HepG2 (cell line): ENCODE results near the gene AP3D1. TPM values are rescaled to one million over a fixed set of nuclear protein-coding genes. Genes with fewer than 3 reads are reported as not detected.

Experiments
- ELF3 ChIP-seq: IDR thresholded peaks from 2 replicates; pipeline ENCODE4 v1.6.1; 2016; ENCODE audit warnings: missing genetic modification reagents, missing compliant biosample characterization
- FOXC1 ChIP-seq: sonication (generic); formaldehyde crosslinking; IDR thresholded peaks from 2 replicates; pipeline ENCODE4 v1.8.0; 2022; ENCODE audit warnings: mild to moderate bottlenecking, missing genetic modification reagents, borderline replicate concordance
- HHEX ChIP-seq: IDR thresholded peaks from 2 replicates; pipeline ENCODE4 v1.6.1; 2016; ENCODE audit warnings: control low read depth
- HNF4A ChIP-seq: sonication (generic); formaldehyde crosslinking; IDR thresholded peaks from 2 replicates; pipeline ENCODE4 v1.4.0; 2020; ENCODE audit warnings: missing genetic modification reagents
- KLF9 ChIP-seq: IDR thresholded peaks from 2 replicates; pipeline ENCODE4 v1.6.1; 2016; ENCODE audit warnings: low read depth
- RBM22 ChIP-seq: fragments of 200-400 bp; formaldehyde crosslinking; optimal IDR thresholded peaks from 2 replicates; pipeline ENCODE3; 2017; ENCODE audit warnings: mild to moderate bottlenecking, low read length, moderate library complexity
- SALL1 ChIP-seq: sonication (generic); formaldehyde crosslinking; IDR thresholded peaks from 2 replicates; pipeline ENCODE4 v1.8.0; 2022; ENCODE audit warnings: mild to moderate bottlenecking, missing genetic modification reagents
- SRSF1 ChIP-seq: fragments of 200-400 bp; formaldehyde crosslinking; optimal IDR thresholded peaks from 2 replicates; pipeline ENCODE3; 2017; ENCODE audit warnings: mild to moderate bottlenecking, low read depth, low read length, moderate library complexity
- TAF1 ChIP-seq: sonication (generic); formaldehyde crosslinking; IDR thresholded peaks from 2 replicates; pipeline ENCODE4 v1.4.0; 2020; ENCODE audit warnings: missing genetic modification reagents
- ZEB1 ChIP-seq: IDR thresholded peaks from 2 replicates; pipeline ENCODE4 v1.6.1; 2012; ENCODE audit warnings: mild to moderate bottlenecking, low read depth, inconsistent platforms; ENCODE audit not compliant: insufficient replicate concordance
- ZFX ChIP-seq: sonication (generic); formaldehyde crosslinking; IDR thresholded peaks from 2 replicates; pipeline ENCODE4 v1.4.0; 2020; ENCODE audit warnings: mild to moderate bottlenecking, low read depth, missing genetic modification reagents, moderate library complexity
- ZMYM4 ChIP-seq: sonication (generic); formaldehyde crosslinking; IDR thresholded peaks from 2 replicates; pipeline ENCODE4 v1.8.1; 2023; ENCODE audit warnings: mild to moderate bottlenecking, missing genetic modification reagents
- ZNF607 ChIP-seq: sonication (generic); formaldehyde crosslinking; IDR thresholded peaks from 2 replicates; pipeline ENCODE4 v1.5.1; 2020; ENCODE audit warnings: missing genetic modification reagents, mild to moderate bottlenecking, borderline replicate concordance
- ZNF646 ChIP-seq: sonication (generic); formaldehyde crosslinking; IDR thresholded peaks from 2 replicates; pipeline ENCODE4 v1.9.0; 2021; ENCODE audit warnings: mild to moderate bottlenecking, missing genetic modification reagents
- polyA plus RNA-seq, 8 experiments: library from polyadenylated mRNA; depleted of rRNA in 3 of 8; stranded (reverse) in 7 of 8; unstranded in 1 of 8; fragments of >200 nt; fragmentation: Illumina TruSeq in 4 of 8; extraction: Trizol in 4 of 8; gene quantifications; 2 replicates each; pipeline versions ENCODE4 v1.2.1 to v1.2.3, GENCODE V29; 2011 to 2016; ENCODE audit warnings: low read depth in 4 of 8, missing spikeins in 1 of 8, mixed read lengths in 1 of 8; ENCODE audit not compliant: insufficient read depth in 1 of 8
- total RNA-seq, 5 experiments: library from RNA; depleted of rRNA; stranded (reverse); fragments of >200 nt; fragmentation: Illumina TruSeq; extraction: Trizol; gene quantifications; 2 replicates each; pipeline ENCODE4 v1.2.3, GENCODE V29; 2016; ENCODE audit warnings: low read depth in 1 of 5
- TF ChIP-seq, protein P1 (sequence below): IDR thresholded peaks from 2 replicates; pipeline ENCODE4 v1.6.1; 2012; ENCODE audit warnings: inconsistent platforms
- TF ChIP-seq, protein P2 (sequence below): sonication (generic); formaldehyde crosslinking; IDR thresholded peaks from 2 replicates; pipeline ENCODE4 v1.5.0; 2020; ENCODE audit warnings: mild to moderate bottlenecking, missing genetic modification reagents
- TF ChIP-seq, protein P3 (sequence below): IDR thresholded peaks from 2 replicates; pipeline ENCODE4 v1.6.1; 2016; ENCODE audit warnings: low read depth, borderline replicate concordance

The AP3D1 gene
- total and polyA plus RNA-seq, 2 of the 13 experiments (the other 11 are each of a cell fraction or from before 2014, with no cell fraction given) = 68.0 to 82.6 TPM

- TF ChIP-seq, protein P1, sequence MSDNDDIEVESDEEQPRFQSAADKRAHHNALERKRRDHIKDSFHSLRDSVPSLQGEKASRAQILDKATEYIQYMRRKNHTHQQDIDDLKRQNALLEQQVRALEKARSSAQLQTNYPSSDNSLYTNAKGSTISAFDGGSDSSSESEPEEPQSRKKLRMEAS = peak; percentile 44; the same call in 1 of the 2 replicates
- TF ChIP-seq SRSF1 = no peak
- peak; percentile 76 for TF ChIP-seq SALL1
- no peak for TF ChIP-seq TAF1 (CRISPR knock-in tag)
- TF ChIP-seq ZMYM4 (CRISPR knock-in tag) = 0 out of 2 replicates have a peak, but pooled peaks have one; percentile 19
- no peak for TF ChIP-seq HHEX (CRISPR knock-in tag)
- TF ChIP-seq ZEB1 = no peak
- TF ChIP-seq ZFX (CRISPR knock-in tag) = peak; percentile 39
- no peak for TF ChIP-seq RBM22
- TF ChIP-seq, protein P2, sequence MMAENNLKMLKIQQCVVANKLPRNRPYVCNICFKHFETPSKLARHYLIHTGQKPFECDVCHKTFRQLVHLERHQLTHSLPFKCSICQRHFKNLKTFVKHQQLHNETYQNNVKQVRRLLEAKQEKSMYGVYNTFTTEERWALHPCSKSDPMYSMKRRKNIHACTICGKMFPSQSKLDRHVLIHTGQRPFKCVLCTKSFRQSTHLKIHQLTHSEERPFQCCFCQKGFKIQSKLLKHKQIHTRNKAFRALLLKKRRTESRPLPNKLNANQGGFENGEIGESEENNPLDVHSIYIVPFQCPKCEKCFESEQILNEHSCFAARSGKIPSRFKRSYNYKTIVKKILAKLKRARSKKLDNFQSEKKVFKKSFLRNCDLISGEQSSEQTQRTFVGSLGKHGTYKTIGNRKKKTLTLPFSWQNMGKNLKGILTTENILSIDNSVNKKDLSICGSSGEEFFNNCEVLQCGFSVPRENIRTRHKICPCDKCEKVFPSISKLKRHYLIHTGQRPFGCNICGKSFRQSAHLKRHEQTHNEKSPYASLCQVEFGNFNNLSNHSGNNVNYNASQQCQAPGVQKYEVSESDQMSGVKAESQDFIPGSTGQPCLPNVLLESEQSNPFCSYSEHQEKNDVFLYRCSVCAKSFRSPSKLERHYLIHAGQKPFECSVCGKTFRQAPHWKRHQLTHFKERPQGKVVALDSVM (CRISPR knock-in tag) = peak; percentile 86
- no peak for TF ChIP-seq ELF3
- TF ChIP-seq HNF4A (CRISPR knock-in tag) = peak; percentile 57
- no peak for TF ChIP-seq ZNF646 (CRISPR knock-in tag)
- TF ChIP-seq FOXC1 (CRISPR knock-in tag) = peak; percentile 48; the same call in 1 of the 2 replicates
- TF ChIP-seq KLF9 (CRISPR knock-in tag) = no peak
- TF ChIP-seq ZNF607 (CRISPR knock-in tag) = no peak; the same call in 1 of the 2 replicates
- TF ChIP-seq, protein P3, sequence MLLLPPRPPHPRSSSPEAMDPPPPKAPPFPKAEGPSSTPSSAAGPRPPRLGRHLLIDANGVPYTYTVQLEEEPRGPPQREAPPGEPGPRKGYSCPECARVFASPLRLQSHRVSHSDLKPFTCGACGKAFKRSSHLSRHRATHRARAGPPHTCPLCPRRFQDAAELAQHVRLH (CRISPR knock-in tag) = 0 out of 2 replicates have a peak, but pooled peaks have one; percentile 20
Observed at GRCh38 chr19:2173767-2174577, 22.6 kb upstream of the AP3D1 start (continued).
